ENCODE data around the gene SPACA6.

GRCh38 chr19:51703575-51704515 is 10.7 kb downstream of the SPACA6 start:
- TF ChIP-seq CTCF (IDR thresholded peaks at IDR 0.05): peak; percentile 23 to 80 (median 49)
- peak in 1 of 2 donors; percentile 78 for TF ChIP-seq POLR2A (IDR thresholded peaks at IDR 0.05)

All from heart left ventricle (tissue), 13 donors.